ENCODE data around the gene SMAD7.

Gene SMAD7

GRCh38 chr18:48908916-48909315, 41.8 kb downstream of the SMAD7 start:
- no peak for DNase-seq (ENCODE audit: low read depth)
- in situ Hi-C loops (cut with HindIII; ENCODE audit: low sequenced_read_pairs), result no loop called here
- no peak for TF ChIP-seq CTCF (IDR thresholded peaks at IDR 0.05; ENCODE audit: low read depth, low read length, missing control alignments)
- no peak overlapping the region for H3K4me3 ChIP-seq (ENCODE audit: low read depth, low read length)

DNA sequence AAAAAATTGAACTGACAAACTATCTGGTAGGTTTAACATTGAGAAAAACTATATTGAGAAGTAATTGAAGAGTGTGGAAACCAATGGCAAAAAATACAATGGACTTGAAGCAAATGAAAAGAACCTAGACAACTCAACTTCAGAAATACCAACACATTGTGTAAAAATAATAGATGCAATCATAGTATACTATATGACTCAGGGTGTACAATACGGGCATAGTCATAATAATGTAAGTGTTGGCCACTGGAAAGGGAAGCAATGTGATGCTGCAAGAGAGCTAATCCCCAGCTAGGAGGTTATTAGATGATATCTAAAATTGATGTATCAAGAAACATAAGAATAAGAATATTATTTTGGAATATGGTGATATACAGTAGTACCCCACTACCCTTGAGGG, 45.3 kb downstream of the SMAD7 start:
- in situ Hi-C loops (cut with HindIII; ENCODE audit: low sequenced_read_pairs), result no loop called here

GRCh38 chr18:48904847-48905394, 45.8 kb downstream of the SMAD7 start:
- no peak for DNase-seq (ENCODE audit: low read depth)
- TF ChIP-seq CTCF (IDR thresholded peaks at IDR 0.05; ENCODE audit: low read depth, low read length, missing control alignments), result no peak
- in situ Hi-C loops (cut with HindIII; ENCODE audit: low sequenced_read_pairs), result no loop called here
- H3K4me3 ChIP-seq (ENCODE audit: low read depth, low read length), result no peak overlapping the region

More for the DNA sequence above, 45.3 kb downstream of the SMAD7 start:
- TF ChIP-seq CTCF (IDR thresholded peaks at IDR 0.05; ENCODE audit: low read depth, low read length, missing control alignments), result no peak
- H3K4me3 ChIP-seq (ENCODE audit: low read depth, low read length), result no peak overlapping the region
- no peak for DNase-seq (ENCODE audit: low read depth)

GRCh38 chr18:48904091-48904490, 46.7 kb downstream of the SMAD7 start:
- no peak for DNase-seq (ENCODE audit: low read depth)
- in situ Hi-C loops (cut with HindIII; ENCODE audit: low sequenced_read_pairs), result no loop called here

GRCh38 chr18:48902856-48903601, 47.7 kb downstream of the SMAD7 start:
- in situ Hi-C loops (cut with HindIII; ENCODE audit: low sequenced_read_pairs), result no loop called here
- no peak overlapping the region for H3K4me3 ChIP-seq (ENCODE audit: low read depth, low read length)
- peak; percentile 84 for DNase-seq (ENCODE audit: low read depth)
- TF ChIP-seq CTCF (IDR thresholded peaks at IDR 0.05; ENCODE audit: low read depth, low read length, missing control alignments), result no peak

More at GRCh38 chr18:48904091-48904490, 46.7 kb downstream of the SMAD7 start:
- no peak overlapping the region for H3K4me3 ChIP-seq (ENCODE audit: low read depth, low read length)
- no peak for TF ChIP-seq CTCF (IDR thresholded peaks at IDR 0.05; ENCODE audit: low read depth, low read length, missing control alignments)

GRCh38 chr18:48902023-48902855, 48.5 kb downstream of the SMAD7 start:
- no peak overlapping the region for H3K4me3 ChIP-seq (ENCODE audit: low read depth, low read length)
- in situ Hi-C loops (cut with HindIII; ENCODE audit: low sequenced_read_pairs), result no loop called here
- TF ChIP-seq CTCF (IDR thresholded peaks at IDR 0.05; ENCODE audit: low read depth, low read length, missing control alignments), result no peak
- peak; percentile 81 for DNase-seq (ENCODE audit: low read depth)

All from astrocyte of the cerebellum (primary cell).